H1 (cell line): ENCODE results near the gene HTR4. TPM values are rescaled to one million over a fixed set of nuclear protein-coding genes. Genes with fewer than 3 reads are reported as not detected.
A peak's percentile ranks its signal among the peaks of the same experiment; 100 is the strongest.

Experiments
- CHD2 ChIP-seq: IDR thresholded peaks from 2 replicates; pipeline ENCODE4 v1.6.1; 2012; ENCODE audit warnings: low read length, improper control_type of control experiment
- HDAC2 ChIP-seq, 2 experiments: fragments of 300-600 bp in 1 of 2; sonication (generic) in 1 of 2; IDR thresholded peaks; 2 replicates each; pipeline ENCODE4 v1.6.1; 2011 to 2012; ENCODE audit warnings: low read depth in 2 of 2, low read length in 2 of 2, mild to moderate bottlenecking in 2 of 2, moderate library complexity in 2 of 2, borderline replicate concordance in 1 of 2, inconsistent platforms in 1 of 2
- NANOG ChIP-seq: IDR thresholded peaks from 2 replicates; pipeline ENCODE4 v1.6.1; 2011; ENCODE audit warnings: low read length, low read depth, mild to moderate bottlenecking, inconsistent platforms; ENCODE audit not compliant: insufficient read depth, poor library complexity, severe bottlenecking
- POLR2AphosphoS5 ChIP-seq: IDR thresholded peaks from 2 replicates; pipeline ENCODE4 v1.6.1; 2011; ENCODE audit warnings: low read depth, low read length
- RNF2 ChIP-seq: fragments of 200-900, 300-1000 bp; sonication (generic); IDR thresholded peaks from 2 replicates; pipeline ENCODE4 v1.7.1; 2016; ENCODE audit warnings: borderline replicate concordance, low read depth, mild to moderate bottlenecking, antibody characterized with exemption, low read length; ENCODE audit not compliant: poor library complexity, severe bottlenecking; ENCODE audit errors: missing control alignments
- SUZ12 ChIP-seq: fragments of 200-600 bp; sonication (generic); IDR thresholded peaks from 2 replicates; pipeline ENCODE4 v1.6.1; 2012; ENCODE audit warnings: mild to moderate bottlenecking, inconsistent platforms, low read length, moderate library complexity, mixed read lengths
- polyA plus RNA-seq, 7 experiments: library from polyadenylated mRNA; depleted of rRNA in 3 of 7; stranded (reverse) in 5 of 7; unstranded in 2 of 7; fragments of >200 nt in 5 of 7; fragments of 200-250 nt in 2 of 7; gene quantifications; 1 replicate in 5 of 7; 2 replicates in 1 of 7; 4 replicates in 1 of 7; pipeline versions ENCODE4 v1.2.1 to v1.2.3, GENCODE V29; 2011 to 2013; ENCODE audit warnings: missing spikeins in 2 of 7, mixed read lengths in 2 of 7
- total RNA-seq: library from RNA; stranded (reverse); fragmentation: NEBNext Ultra II Directional; extraction: Animal tissue kit (Norgen Biotek cat#: 25700); gene quantifications from 2 replicates; pipeline ENCODE4 v1.2.1, GENCODE V29; 2021
- TF ChIP-seq, protein P1 (sequence below): IDR thresholded peaks from 2 replicates; pipeline ENCODE4 v1.6.1; 2012; ENCODE audit warnings: inconsistent platforms

The HTR4 gene
- total and polyA plus RNA-seq, 2 of the 8 experiments (the other 6 are each of a cell fraction or from before 2014, with no cell fraction given): not detected

DNA sequence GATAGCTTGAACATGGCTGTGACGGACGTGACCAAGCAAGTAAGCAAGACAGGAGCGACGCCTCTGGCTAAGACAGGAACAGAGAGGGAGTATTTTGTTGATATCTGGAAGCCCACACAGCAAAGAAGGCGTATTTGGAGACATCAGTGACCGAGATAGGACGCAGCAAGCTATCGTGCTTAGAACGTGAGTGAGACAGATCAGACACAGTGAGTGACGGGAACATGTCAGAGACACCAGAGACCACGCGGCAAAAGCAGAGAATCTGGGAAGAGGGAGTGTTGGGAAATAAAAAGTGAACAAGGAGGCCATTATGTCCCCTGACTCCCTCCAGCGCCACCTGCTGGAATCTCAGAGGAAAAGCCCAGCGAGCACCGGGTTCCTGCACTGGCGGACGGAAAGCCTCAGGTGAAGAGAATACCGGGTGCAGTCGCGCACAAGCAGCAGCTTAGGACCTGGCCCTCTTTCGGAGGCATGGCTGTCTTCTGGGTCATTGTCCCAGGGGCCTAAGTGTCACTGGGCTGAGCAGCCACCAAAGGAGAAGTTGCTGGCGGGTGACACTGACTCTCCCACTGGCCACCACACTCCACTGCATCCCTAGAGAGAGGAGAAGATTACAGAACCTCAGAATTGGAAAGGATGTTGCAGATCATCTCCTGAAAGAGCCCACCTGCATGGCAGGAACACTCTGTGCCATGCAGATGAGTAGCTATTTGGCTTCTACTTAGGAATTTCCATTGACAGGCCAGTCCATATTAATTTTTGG lies 171.4 kb downstream of the HTR4 start (continued):
- TF ChIP-seq HDAC2 (IDR thresholded peaks at IDR 0.05; ENCODE audit: borderline replicate concordance in 1 of 2, low read depth in 2 of 2, low read length in 2 of 2) (no peak), CHD2 (no peak), SUZ12 (no peak), NANOG (no peak), POLR2AphosphoS5 (no peak), RNF2 (no peak)
- TF ChIP-seq, protein P1, sequence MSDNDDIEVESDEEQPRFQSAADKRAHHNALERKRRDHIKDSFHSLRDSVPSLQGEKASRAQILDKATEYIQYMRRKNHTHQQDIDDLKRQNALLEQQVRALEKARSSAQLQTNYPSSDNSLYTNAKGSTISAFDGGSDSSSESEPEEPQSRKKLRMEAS: peak; percentile 76
